Stomach (tissue), 9 donors: ENCODE data around the gene SSTR3. TPM values are rescaled to one million over a fixed set of nuclear protein-coding genes. Genes with fewer than 3 reads are reported as not detected.

ENCODE experiments used
- DNase-seq, 2 donors: peaks; one replicate each; pipeline versions ENCODE4 v3.0.0 to v3.0.0-alpha.2; 2013 to 2019
- H3K27ac ChIP-seq, 5 donors: fragments of 200-600 bp in 4 of 5; sonication (generic) in 4 of 5; one replicate each; pipeline ENCODE4 v1.5.1; 2013 to 2019; ENCODE audit warnings: mild to moderate bottlenecking in 1 of 5, moderate library complexity in 1 of 5
- H3K27me3 ChIP-seq, 3 donors: fragments of 200-600 bp; sonication (generic); one replicate each; pipeline ENCODE4 v1.5.1; 2017 to 2019; ENCODE audit warnings: mixed run types in 1 of 3
- H3K36me3 ChIP-seq, 4 donors: fragments of 200-600 bp; sonication (generic); 1 replicate in 3 of 4; 2 replicates in 1 of 4; pipeline ENCODE4 v1.5.1; 2016 to 2019
- H3K4me1 ChIP-seq, 4 donors: fragments of 200-600 bp; sonication (generic); one replicate each; pipeline ENCODE4 v1.5.1; 2016 to 2019
- H3K4me3 ChIP-seq, 4 donors: fragments of 200-600 bp; sonication (generic) in 3 of 4; one replicate each; pipeline ENCODE4 v1.5.1; 2016 to 2019; ENCODE audit warnings: mild to moderate bottlenecking in 1 of 4
- H3K9me3 ChIP-seq, 4 donors: fragments of 200-600 bp; sonication (generic); one replicate each; pipeline ENCODE4 v1.5.1; 2016 to 2019
- CTCF ChIP-seq, 7 experiments: fragments of 450-650 bp in 4 of 7; fragments of 200-600 bp in 3 of 7; sonication (generic) in 3 of 7; IDR thresholded peaks; one replicate each; pipeline ENCODE4 v1.5.1; 2016 to 2019; ENCODE audit warnings: antibody characterized with exemption in 7 of 7, control low read depth in 2 of 7, mild to moderate bottlenecking in 1 of 7
- EP300 ChIP-seq: sonication (generic); formaldehyde crosslinking; IDR thresholded peaks from one replicate; pipeline ENCODE4 v1.6.1; 2017; ENCODE audit warnings: antibody characterized with exemption
- POLR2A ChIP-seq, 4 donors: fragments of 450-650 bp; IDR thresholded peaks; one replicate each; pipeline ENCODE4 v1.6.1; 2016; ENCODE audit warnings: antibody characterized with exemption in 4 of 4, control low read depth in 2 of 4, mild to moderate bottlenecking in 1 of 4, moderate library complexity in 1 of 4
- POLR2AphosphoS5 ChIP-seq, 3 donors: sonication (generic); formaldehyde crosslinking; IDR thresholded peaks; one replicate each; pipeline ENCODE4 v1.6.1; 2016; ENCODE audit warnings: antibody characterized with exemption in 3 of 3
- WGBS, 5 donors: extraction: QIAGEN DNeasy Blood & Tissue Kit in 3 of 5; methylation state at CpG; one replicate each; pipeline versions ENCODE4 v1.1.5 to v1.1.7; 2013 to 2018; 5-methylcytosine and 5-hydroxymethylcytosine counted together
- intact Hi-C: fragments of 100-400 bp; cut with DNase I; formaldehyde crosslinking; loops from one replicate; pipeline ENCODE4 v1.15.1; 2023; ENCODE audit warnings: low total_unique reads
- polyA plus RNA-seq, 3 donors: library from polyadenylated mRNA; stranded (reverse); fragments of 200-250 nt; gene quantifications; one replicate each; pipeline ENCODE4 v1.2.3, GENCODE V29; 2013
- total RNA-seq, 5 donors: library from RNA; depleted of rRNA; stranded (reverse); fragments of >200 nt; gene quantifications; one replicate each; pipeline versions ENCODE4 v1.1.0 to v1.2.3, GENCODE V29; 2014 to 2016
- donor health status: healthy with polysubstance abuse.
- donor health status: Bipolar disorder and iron deficiency.
- donor health status: healthy.

Gene SSTR3
- total and polyA plus RNA-seq, 8 donors = 0.05 to 0.37 (median 0.12) TPM; not detected in 5

- H3K4me1 ChIP-seq = no peaks in the 10 kb centered on the region
- H3K4me3 ChIP-seq = no peak overlapping the region
- H3K36me3 ChIP-seq = no peaks in the 10 kb centered on the region
- WGBS, 5 donors = 48 to 61% (median 54%) methylated on average over 6 of the region's 6 CpGs
- intact Hi-C loops = loop anchor here (5.0 kb wide), 1 partner anchor 42 kb away; no protein-coding TSS in a partner anchor
- no peak for DNase-seq
- no peak overlapping the region for H3K27ac ChIP-seq
- H3K9me3 ChIP-seq = peaks cover 0 to 5% (median 2%) of the 10 kb centered on the region in 4 donors
- H3K27me3 ChIP-seq = peaks cover 0 to 18% (median 0%) of the 10 kb centered on the region in 3 donors
- no peak for TF ChIP-seq EP300
- no peak for TF ChIP-seq POLR2A (IDR thresholded peaks at IDR 0.05)
- no peak for TF ChIP-seq CTCF (IDR thresholded peaks at IDR 0.05)
- TF ChIP-seq POLR2AphosphoS5 (IDR thresholded peaks at IDR 0.05) = no peak
Observed at GRCh38 chr22:37160027-37160426, 52.2 kb downstream of the SSTR3 start.

GRCh38 chr22:37158963-37159290 lies 53.4 kb downstream of the SSTR3 start:
- Histone ChIP-seq H3K4me1 (no peaks in the 10 kb centered on the region), H3K27me3 (peaks cover 0 to 22% (median 0%) of the 10 kb centered on the region in 3 donors), H3K36me3 (no peaks in the 10 kb centered on the region), H3K4me3 (no peak overlapping the region), H3K9me3 (peaks cover 0 to 5% (median 2%) of the 10 kb centered on the region in 4 donors), H3K27ac (no peak overlapping the region)
- WGBS, 5 donors = 83 to 88% (median 85%) methylated on average over 5 of the region's 5 CpGs
- intact Hi-C loops = no loop called here
- TF ChIP-seq POLR2AphosphoS5 (IDR thresholded peaks at IDR 0.05) (no peak), CTCF (IDR thresholded peaks at IDR 0.05) (no peak), POLR2A (IDR thresholded peaks at IDR 0.05) (no peak), EP300 (no peak)
- no peak for DNase-seq

GRCh38 chr22:37157516-37158285 lies 54.6 kb downstream of the SSTR3 start:
- Histone ChIP-seq H3K4me1 (no peaks in the 10 kb centered on the region), H3K27me3 (peaks cover 0 to 23% (median 0%) of the 10 kb centered on the region in 3 donors), H3K4me3 (no peak overlapping the region), H3K9me3 (peaks cover 0 to 5% (median 2%) of the 10 kb centered on the region in 4 donors), H3K36me3 (no peaks in the 10 kb centered on the region), H3K27ac (no peak overlapping the region)
- TF ChIP-seq POLR2A (IDR thresholded peaks at IDR 0.05) (no peak), POLR2AphosphoS5 (IDR thresholded peaks at IDR 0.05) (no peak), EP300 (no peak), CTCF (IDR thresholded peaks at IDR 0.05) (no peak)
- intact Hi-C loops = no loop called here
- DNase-seq = no peak
- 78 to 81% (median 79%) methylated on average over 13 of the region's 13 CpGs for WGBS, 5 donors

GRCh38 chr22:37156686-37157435 lies 55.4 kb downstream of the SSTR3 start:
- peaks cover 0 to 23% (median 0%) of the 10 kb centered on the region in 3 donors for H3K27me3 ChIP-seq
- WGBS, 5 donors = 78 to 85% (median 80%) methylated on average over 13 of the region's 13 CpGs
- no peak overlapping the region for H3K27ac ChIP-seq
- intact Hi-C loops = no loop called here
- no peak for TF ChIP-seq CTCF (IDR thresholded peaks at IDR 0.05)
- no peak for TF ChIP-seq POLR2A (IDR thresholded peaks at IDR 0.05)
- no peak for TF ChIP-seq POLR2AphosphoS5 (IDR thresholded peaks at IDR 0.05)
- no peak for TF ChIP-seq EP300
- peaks cover 0 to 5% (median 3%) of the 10 kb centered on the region in 4 donors for H3K9me3 ChIP-seq
- H3K4me3 ChIP-seq = no peak overlapping the region
- H3K4me1 ChIP-seq = no peaks in the 10 kb centered on the region
- no peak for DNase-seq
- H3K36me3 ChIP-seq = no peaks in the 10 kb centered on the region
